ENCODE results near the gene PTPN14. TPM values are rescaled to one million over a fixed set of nuclear protein-coding genes. Genes with fewer than 3 reads are reported as not detected.
"Not testable (repeated sequence)": the region's sequence is repeated elsewhere in the genome, so short reads cannot be mapped to it uniquely, and the experiment has no call there.

PTPN14 gene
- total RNA-seq (2014; rRNA removed; shearing (Covaris generic)): 15.7 and 21.3 TPM in 2 replicates

DNA sequence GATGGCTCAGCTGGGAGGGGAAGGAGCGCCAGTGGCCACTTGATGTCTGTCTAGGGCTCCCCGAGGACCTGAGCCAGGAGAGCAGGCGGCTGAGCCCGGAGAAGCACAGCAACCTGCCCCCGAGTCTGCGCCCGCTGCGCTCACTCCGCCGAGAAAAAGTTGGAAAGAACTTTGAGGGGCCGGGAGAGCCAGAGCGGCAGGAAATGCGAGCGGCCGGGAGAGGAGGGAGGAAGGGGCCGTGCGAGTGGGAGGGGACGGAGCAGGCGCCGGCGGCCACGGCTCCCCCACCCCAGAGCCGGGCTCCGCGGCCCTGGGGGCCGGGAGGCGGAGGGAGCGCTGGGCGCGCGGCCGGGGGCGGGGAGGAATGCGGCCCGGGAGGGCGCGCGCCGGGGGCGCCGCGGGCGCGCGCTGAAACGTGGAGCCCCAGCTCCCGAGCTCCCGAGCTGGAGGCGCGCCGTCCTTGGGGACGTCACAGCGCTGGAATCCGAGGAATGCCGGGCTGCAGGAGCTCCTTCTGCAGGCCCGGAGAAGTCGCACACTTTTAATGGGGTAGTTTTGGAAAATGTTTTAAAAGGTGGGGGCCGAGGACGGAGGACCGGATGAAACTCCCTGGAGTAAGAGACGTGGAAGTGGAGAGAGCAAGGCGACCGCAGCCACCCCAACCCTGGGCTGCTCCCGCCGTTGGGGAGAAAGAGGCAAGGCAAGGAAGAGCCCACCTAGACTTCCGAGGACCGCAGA, at the start of gene PTPN14:
Gene PTPN14 (minus strand): TSS at position 167 of the 738 bp plus-strand sequence. CDS start 86,799 bp downstream, outside the sequence.
- no peaks in the 10 kb centered on the region for H3K36me3 ChIP-seq (replicated peaks; ENCODE audit: control insufficient read depth, insufficient read depth, low read length)
- peak; percentile 97 for DNase-seq
- H3K27me3 ChIP-seq (ENCODE audit: control insufficient read depth, insufficient read depth, low read length): no peaks in the 10 kb centered on the region
- H3K4me3 ChIP-seq (ENCODE audit: insufficient read depth, low read depth, low read length): peak within 1 kb of the TSS; percentile 98

- no peaks in the 10 kb centered on the region for H3K36me3 ChIP-seq (replicated peaks; ENCODE audit: control insufficient read depth, insufficient read depth, low read length)
- H3K27me3 ChIP-seq (ENCODE audit: control insufficient read depth, insufficient read depth, low read length): no peaks in the 10 kb centered on the region; the same call in 1 of the 2 replicates
- H3K4me3 ChIP-seq (ENCODE audit: insufficient read depth, low read depth, low read length): no peak overlapping the region
- no peak for DNase-seq
Measured at GRCh38 chr1:214593158-214593557, 41.8 kb upstream of the PTPN14 start.

DNA sequence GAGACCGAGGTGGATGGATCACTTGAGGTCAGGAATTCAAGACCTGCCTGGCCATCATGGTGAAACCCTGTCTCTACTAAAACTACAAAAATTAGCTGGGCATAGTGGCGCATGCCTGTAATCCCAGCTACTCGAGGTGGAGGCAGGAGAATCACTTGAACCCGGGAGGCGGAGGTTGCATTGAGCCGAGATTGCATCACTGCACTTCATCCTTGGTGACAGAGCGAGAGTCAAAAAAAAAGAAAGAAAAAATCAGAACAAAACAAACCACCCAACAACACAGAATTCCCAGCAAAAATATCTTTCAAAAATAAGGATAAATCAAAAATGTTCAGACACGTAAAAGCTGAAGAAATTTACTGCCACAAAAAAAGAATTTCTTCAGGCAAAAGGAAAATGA, 40.5 kb upstream of the PTPN14 start:
- not testable (repeated sequence) for H3K36me3 ChIP-seq (replicated peaks; ENCODE audit: control insufficient read depth, insufficient read depth, low read length); H3K4me3 ChIP-seq (ENCODE audit: insufficient read depth, low read depth, low read length); H3K27me3 ChIP-seq (ENCODE audit: control insufficient read depth, insufficient read depth, low read length); DNase-seq

GRCh38 chr1:214590696-214591095, 39.3 kb upstream of the PTPN14 start:
- DNase-seq: no peak
- no peaks in the 10 kb centered on the region for H3K36me3 ChIP-seq (replicated peaks; ENCODE audit: control insufficient read depth, insufficient read depth, low read length)
- no peaks in the 10 kb centered on the region; the same call in 1 of the 2 replicates for H3K27me3 ChIP-seq (ENCODE audit: control insufficient read depth, insufficient read depth, low read length)

GRCh38 chr1:214588963-214589597, 37.7 kb upstream of the PTPN14 start:
- no peak overlapping the region for H3K4me3 ChIP-seq (ENCODE audit: insufficient read depth, low read depth, low read length)
- DNase-seq: no peak
- no peaks in the 10 kb centered on the region; the same call in 1 of the 2 replicates for H3K27me3 ChIP-seq (ENCODE audit: control insufficient read depth, insufficient read depth, low read length)
- no peaks in the 10 kb centered on the region for H3K36me3 ChIP-seq (replicated peaks; ENCODE audit: control insufficient read depth, insufficient read depth, low read length)

More at GRCh38 chr1:214590696-214591095, 39.3 kb upstream of the PTPN14 start:
- no peak overlapping the region for H3K4me3 ChIP-seq (ENCODE audit: insufficient read depth, low read depth, low read length)

DNA sequence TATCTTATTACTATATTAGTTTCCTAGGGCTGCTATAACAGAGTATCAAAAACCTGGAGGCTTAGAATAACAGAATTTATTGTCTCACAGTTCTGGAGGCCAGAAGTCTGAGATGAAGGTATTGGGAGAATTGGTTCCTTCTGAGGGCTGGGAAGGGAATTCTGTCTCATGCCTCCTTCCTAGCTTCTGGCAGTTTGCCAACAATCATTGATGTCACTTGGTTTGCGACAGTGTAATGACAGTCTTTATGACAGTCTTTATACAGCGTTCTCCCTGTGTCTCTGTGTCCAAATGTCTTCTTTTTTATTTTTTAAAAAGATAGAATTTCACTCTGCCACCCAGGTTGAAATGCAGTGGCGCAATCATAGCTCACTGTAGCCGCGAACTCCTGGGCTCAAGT, 35.8 kb upstream of the PTPN14 start:
- H3K4me3 ChIP-seq (ENCODE audit: insufficient read depth, low read depth, low read length): no peak overlapping the region
- no peaks in the 10 kb centered on the region for H3K36me3 ChIP-seq (replicated peaks; ENCODE audit: control insufficient read depth, insufficient read depth, low read length)
- H3K27me3 ChIP-seq (ENCODE audit: control insufficient read depth, insufficient read depth, low read length): no peaks in the 10 kb centered on the region; the same call in 1 of the 2 replicates
- no peak for DNase-seq

DNA sequence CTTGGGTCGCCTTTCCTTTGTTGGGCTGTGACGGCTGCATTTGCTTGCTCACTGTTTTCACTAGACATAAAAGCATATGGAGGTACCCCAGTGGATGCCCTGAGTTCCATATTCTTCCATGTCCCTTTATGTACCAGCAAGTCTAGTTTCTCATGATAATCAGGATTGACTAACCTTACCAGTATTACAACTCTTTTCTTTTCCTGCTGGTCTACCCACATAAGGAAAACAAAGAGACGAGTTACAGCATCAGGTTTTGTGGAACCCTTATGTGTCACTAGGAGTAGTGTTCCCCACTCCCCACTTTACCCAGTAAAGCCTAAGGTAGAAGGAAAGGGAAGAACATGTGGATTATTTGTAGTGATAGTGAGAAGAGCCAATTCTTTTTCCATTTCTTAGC, 35.2 kb upstream of the PTPN14 start:
- Histone ChIP-seq H3K27me3 (ENCODE audit: control insufficient read depth, insufficient read depth, low read length) (no peaks in the 10 kb centered on the region; the same call in 1 of the 2 replicates), H3K4me3 (ENCODE audit: insufficient read depth, low read depth, low read length) (no peak overlapping the region), H3K36me3 (replicated peaks; ENCODE audit: control insufficient read depth, insufficient read depth, low read length) (no peaks in the 10 kb centered on the region)
- DNase-seq: no peak

DNA sequence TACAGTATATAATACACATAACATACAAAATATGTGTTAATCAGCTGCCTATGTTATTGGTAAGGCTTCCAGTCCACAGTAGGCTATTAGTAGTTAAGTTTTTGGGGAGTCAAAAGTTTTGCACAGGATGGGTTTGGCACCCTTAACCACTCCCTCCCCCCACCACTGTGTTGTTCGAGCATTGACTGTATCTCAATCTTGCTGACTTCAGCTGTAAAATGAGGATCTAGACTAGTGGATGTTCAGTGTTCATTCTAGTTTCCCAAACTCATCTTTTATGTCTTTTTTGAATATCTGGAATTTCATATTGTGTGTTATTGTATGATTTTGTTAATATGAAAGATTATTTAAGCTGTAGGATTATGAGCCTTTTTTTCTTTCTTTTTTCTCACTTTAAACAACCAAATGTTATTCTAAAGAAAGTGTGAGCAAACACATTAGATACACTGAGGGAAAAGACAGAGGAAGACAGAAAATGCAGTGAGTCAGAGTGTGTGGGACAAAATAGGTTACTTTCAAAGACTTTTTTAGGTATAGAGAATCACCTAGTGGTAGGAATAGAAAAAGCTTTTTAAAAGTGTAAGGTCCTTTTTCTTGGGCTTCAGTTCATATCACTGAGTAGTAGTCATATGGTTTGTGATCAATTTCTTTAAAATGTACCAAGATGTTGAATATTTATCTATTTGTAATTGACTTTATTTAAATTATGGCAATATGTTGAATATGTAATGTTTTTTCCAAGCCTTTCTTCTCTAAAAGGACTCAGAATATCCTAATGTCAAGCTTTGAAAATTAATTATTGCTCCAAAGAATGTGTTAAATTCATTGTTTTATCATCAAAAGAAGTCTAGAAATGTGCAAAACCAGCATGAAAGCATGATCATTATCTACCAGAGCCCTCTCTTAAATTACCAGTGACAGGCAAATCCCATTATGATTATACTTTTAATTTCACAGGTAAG, 33.7 kb upstream of the PTPN14 start:
- no peak overlapping the region for H3K4me3 ChIP-seq (ENCODE audit: insufficient read depth, low read depth, low read length)
- peak; percentile 16 for DNase-seq
- H3K27me3 ChIP-seq (ENCODE audit: control insufficient read depth, insufficient read depth, low read length): no peaks in the 10 kb centered on the region
- no peaks in the 10 kb centered on the region for H3K36me3 ChIP-seq (replicated peaks; ENCODE audit: control insufficient read depth, insufficient read depth, low read length)

- Histone ChIP-seq H3K4me3 (ENCODE audit: insufficient read depth, low read depth, low read length) (no peak overlapping the region), H3K36me3 (replicated peaks; ENCODE audit: control insufficient read depth, insufficient read depth, low read length) (no peaks in the 10 kb centered on the region), H3K27me3 (ENCODE audit: control insufficient read depth, insufficient read depth, low read length) (no peaks in the 10 kb centered on the region)
- DNase-seq: no peak
Measured at GRCh38 chr1:214583824-214584554, 32.6 kb upstream of the PTPN14 start.

GRCh38 chr1:214583113-214583512, 31.7 kb upstream of the PTPN14 start:
- DNase-seq: no peak
- Histone ChIP-seq H3K36me3 (replicated peaks; ENCODE audit: control insufficient read depth, insufficient read depth, low read length) (no peaks in the 10 kb centered on the region), H3K27me3 (ENCODE audit: control insufficient read depth, insufficient read depth, low read length) (no peaks in the 10 kb centered on the region), H3K4me3 (ENCODE audit: insufficient read depth, low read depth, low read length) (no peak overlapping the region)

- Histone ChIP-seq H3K4me3 (ENCODE audit: insufficient read depth, low read depth, low read length) (no peak overlapping the region), H3K27me3 (ENCODE audit: control insufficient read depth, insufficient read depth, low read length) (no peaks in the 10 kb centered on the region), H3K36me3 (replicated peaks; ENCODE audit: control insufficient read depth, insufficient read depth, low read length) (no peaks in the 10 kb centered on the region)
- peak; percentile 5 for DNase-seq
Measured at GRCh38 chr1:214582289-214582891, 31.0 kb upstream of the PTPN14 start.

GRCh38 chr1:214581785-214582184, 30.4 kb upstream of the PTPN14 start:
- no peak for DNase-seq

GRCh38 chr1:214579183-214579582, 27.8 kb upstream of the PTPN14 start:
- no peak for DNase-seq
- H3K4me3 ChIP-seq (ENCODE audit: insufficient read depth, low read depth, low read length): no peak overlapping the region
- no peaks in the 10 kb centered on the region for H3K36me3 ChIP-seq (replicated peaks; ENCODE audit: control insufficient read depth, insufficient read depth, low read length)
- no peaks in the 10 kb centered on the region for H3K27me3 ChIP-seq (ENCODE audit: control insufficient read depth, insufficient read depth, low read length)

More at GRCh38 chr1:214581785-214582184, 30.4 kb upstream of the PTPN14 start:
- Histone ChIP-seq H3K4me3 (ENCODE audit: insufficient read depth, low read depth, low read length) (no peak overlapping the region), H3K27me3 (ENCODE audit: control insufficient read depth, insufficient read depth, low read length) (no peaks in the 10 kb centered on the region), H3K36me3 (replicated peaks; ENCODE audit: control insufficient read depth, insufficient read depth, low read length) (no peaks in the 10 kb centered on the region)
